ENCODE results near the gene CD96.

DNA sequence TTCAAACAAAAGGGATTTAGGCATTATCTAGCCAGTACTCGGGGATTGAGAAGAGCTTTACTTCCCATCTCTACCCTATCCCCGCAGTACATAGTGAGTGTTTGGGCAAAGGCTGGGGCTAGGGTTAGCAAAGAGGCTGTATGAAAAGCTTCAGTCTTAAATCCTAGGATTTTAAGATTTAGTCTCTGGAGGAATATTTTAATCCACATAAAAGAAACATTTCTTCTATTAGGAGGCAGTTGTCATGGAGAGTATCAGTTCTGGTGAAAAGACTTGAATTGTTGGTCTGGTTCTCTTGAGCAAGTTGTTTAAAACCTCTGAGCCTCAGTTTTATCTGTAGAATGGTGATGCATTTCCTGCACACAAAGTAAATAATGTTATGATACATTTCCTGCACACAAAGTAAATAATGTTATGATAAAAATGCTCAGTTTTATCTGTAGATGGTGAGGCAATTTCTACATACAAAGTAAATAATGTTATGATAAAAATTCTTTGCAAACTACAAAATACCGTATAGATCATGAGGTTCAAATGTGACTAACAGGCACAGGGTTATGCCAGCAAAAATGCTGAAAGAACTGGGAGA lies 107.1 kb downstream of the CD96 start:
- TF ChIP-seq CTCF (IDR thresholded peaks at IDR 0.05) (no peak), ZFX (IDR thresholded peaks at IDR 0.05; ENCODE audit: borderline replicate concordance) (no peak)

Measured in 22Rv1 (cell line).